ENCODE results near the gene PRIM2.
"Not testable (repeated sequence)": the region's sequence is repeated elsewhere in the genome, so short reads cannot be mapped to it uniquely, and the experiment has no call there.

DNA sequence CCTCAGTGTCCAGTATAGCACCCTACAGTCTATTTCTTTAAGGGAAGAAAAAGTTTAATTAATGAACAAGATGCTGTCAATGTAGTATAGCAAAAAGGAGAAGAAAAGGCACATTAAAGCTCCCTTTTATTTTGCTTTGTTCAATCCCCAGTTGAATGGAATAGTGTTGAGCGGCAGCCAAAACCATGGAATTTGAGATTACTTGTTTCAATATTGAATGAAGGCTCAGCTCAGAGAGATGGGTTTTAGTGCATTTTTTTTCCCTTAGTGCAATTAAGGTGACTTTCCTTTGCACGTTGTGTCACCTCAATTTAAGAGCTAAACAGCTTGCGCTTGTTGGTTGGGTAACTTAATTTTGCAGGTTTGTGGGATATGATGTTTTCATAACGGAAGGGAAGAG is 254.7 kb downstream of the PRIM2 start:
- TF ChIP-seq, protein P1, sequence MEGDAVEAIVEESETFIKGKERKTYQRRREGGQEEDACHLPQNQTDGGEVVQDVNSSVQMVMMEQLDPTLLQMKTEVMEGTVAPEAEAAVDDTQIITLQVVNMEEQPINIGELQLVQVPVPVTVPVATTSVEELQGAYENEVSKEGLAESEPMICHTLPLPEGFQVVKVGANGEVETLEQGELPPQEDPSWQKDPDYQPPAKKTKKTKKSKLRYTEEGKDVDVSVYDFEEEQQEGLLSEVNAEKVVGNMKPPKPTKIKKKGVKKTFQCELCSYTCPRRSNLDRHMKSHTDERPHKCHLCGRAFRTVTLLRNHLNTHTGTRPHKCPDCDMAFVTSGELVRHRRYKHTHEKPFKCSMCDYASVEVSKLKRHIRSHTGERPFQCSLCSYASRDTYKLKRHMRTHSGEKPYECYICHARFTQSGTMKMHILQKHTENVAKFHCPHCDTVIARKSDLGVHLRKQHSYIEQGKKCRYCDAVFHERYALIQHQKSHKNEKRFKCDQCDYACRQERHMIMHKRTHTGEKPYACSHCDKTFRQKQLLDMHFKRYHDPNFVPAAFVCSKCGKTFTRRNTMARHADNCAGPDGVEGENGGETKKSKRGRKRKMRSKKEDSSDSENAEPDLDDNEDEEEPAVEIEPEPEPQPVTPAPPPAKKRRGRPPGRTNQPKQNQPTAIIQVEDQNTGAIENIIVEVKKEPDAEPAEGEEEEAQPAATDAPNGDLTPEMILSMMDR (IDR thresholded peaks at IDR 0.05; ENCODE audit: low read length) = not testable (repeated sequence)
- TF ChIP-seq EZH2 (optimal IDR thresholded peaks at IDR 0.05; ENCODE audit: low read depth, low read length) = not testable (repeated sequence)
